SK-MEL-5 (cell line): ENCODE data around the gene TTYH3. TPM values are rescaled to one million over a fixed set of nuclear protein-coding genes. Genes with fewer than 3 reads are reported as not detected.

Source experiments
- DNase-seq: peaks from one replicate; pipeline ENCODE4 v3.0.0-alpha.2; 2016; ENCODE audit warnings: low read depth, low spot score
- in situ Hi-C: cut with HindIII; loops from 2 replicates; pipeline ENCODE4 v1.10.0; 2016; ENCODE audit warnings: low sequenced_read_pairs, high pct_unique_total_duplicates, low pct_unique_long_range_greater_than_20kb
- total RNA-seq: library from RNA; depleted of rRNA; stranded (reverse); fragments of >200 nt; shearing (Covaris generic); gene quantifications from 2 replicates; pipeline ENCODE4 v1.2.3, GENCODE V29; 2014

Gene TTYH3
- total RNA-seq, 1 experiment from 2014 or later: 156 TPM

- DNase-seq: peak; percentile 99
- in situ Hi-C loops: no loop called here
Measured at GRCh38 chr7:2651847-2652735, 20.3 kb downstream of the TTYH3 start.

GRCh38 chr7:2652736-2653060 lies 20.9 kb downstream of the TTYH3 start:
- in situ Hi-C loops: no loop called here
- DNase-seq: no peak

DNA sequence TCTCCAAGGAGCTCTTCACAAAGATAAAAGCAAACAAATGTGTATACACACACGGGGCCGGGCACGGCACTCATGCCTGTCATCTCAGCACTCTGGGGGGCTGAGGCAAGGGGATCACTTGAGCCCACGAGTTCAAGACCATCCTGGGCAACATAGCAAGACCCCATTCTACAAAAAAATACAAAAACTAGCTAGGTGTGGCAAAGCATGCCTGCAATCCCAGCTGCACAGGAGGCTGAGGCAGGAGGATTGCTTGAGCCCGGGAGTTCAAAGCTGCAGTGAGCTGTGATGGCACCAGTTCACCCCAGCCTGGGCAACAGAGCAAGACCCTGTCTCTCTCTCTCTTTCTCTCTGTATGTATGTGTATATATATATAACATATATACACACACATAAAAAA lies 22.3 kb downstream of the TTYH3 start:
- no peak for DNase-seq
- in situ Hi-C loops: no loop called here

DNA sequence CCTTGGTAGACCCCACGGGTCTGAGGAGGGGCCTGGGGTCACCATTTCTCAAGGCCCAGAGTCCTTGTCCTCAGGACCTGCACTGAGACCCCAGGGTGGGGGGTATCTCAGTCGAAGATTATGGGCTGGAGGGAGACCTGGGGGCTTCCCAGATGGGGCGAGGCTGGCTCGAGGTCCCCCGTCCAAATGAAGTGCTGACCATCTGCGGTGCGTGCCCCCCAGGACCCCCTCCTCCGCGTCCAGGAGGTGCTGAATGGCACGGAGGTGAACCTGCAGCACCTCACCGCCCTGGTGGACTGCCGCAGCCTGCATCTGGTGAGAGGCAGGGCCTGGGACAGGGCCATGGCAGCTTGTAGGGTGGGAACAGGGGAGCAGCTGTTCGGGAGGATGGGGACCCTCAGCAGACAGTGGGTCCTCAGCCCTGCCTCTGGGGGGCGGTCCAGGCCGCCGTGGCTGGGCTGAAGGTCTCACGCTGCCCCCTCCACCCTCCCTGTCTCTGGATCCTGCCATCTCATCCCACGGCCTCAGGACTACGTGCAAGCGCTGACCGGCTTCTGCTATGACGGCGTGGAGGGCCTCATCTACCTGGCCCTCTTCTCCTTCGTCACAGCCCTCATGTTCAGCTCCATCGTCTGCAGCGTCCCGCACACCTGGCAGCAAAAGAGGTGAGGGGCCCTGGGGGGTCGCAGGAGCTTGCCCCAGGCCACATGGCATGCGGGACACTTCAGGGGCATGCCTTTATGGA lies 24.3 kb downstream of the TTYH3 start:
- no peak for DNase-seq
- in situ Hi-C loops: no loop called here

DNA sequence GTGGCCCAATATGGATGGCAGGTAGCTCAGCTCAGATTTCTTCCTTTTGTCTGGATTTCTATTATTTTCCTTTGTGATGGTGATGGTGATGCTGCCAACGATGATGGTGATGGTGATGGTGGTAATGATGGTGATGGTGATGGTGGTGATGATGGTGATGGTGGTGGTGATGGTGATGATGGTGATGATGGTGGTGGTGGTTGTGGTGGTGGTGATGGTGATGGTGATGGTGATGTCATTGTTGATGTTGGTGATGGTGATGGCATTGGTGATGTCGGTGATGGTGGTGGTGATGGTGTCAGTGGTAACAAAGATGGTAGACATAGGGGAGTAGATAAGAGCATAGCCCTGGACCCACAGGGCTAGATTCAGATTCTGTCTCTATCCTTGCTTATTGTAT lies 25.4 kb downstream of the TTYH3 start:
- in situ Hi-C loops: no loop called here
- no peak for DNase-seq

GRCh38 chr7:2657920-2658671 lies 26.3 kb downstream of the TTYH3 start:
- in situ Hi-C loops: no loop called here
- no peak for DNase-seq

DNA sequence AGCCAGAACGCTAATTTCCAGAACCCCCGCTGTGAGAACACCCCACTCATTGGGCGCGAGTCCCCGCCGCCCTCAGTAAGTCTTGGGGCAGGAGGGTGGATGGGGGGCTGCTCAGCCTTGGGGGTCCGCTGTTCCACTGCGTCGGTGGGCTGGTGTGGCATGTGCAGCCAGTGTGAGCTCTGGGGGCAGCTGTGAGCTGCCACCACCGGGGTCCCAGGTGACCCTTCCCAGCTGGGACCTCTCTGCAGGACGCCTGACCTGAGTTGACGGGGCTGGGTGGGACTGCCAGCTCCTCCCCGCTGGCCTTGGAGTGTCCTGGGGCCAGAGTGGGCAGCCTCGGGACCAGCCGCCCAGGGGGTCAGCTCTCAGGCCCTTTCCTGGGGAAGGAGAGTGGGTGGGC lies 27.2 kb downstream of the TTYH3 start:
- DNase-seq: no peak
- in situ Hi-C loops: no loop called here

GRCh38 chr7:2659556-2660358 lies 28.0 kb downstream of the TTYH3 start:
- in situ Hi-C loops: no loop called here
- DNase-seq: no peak

DNA sequence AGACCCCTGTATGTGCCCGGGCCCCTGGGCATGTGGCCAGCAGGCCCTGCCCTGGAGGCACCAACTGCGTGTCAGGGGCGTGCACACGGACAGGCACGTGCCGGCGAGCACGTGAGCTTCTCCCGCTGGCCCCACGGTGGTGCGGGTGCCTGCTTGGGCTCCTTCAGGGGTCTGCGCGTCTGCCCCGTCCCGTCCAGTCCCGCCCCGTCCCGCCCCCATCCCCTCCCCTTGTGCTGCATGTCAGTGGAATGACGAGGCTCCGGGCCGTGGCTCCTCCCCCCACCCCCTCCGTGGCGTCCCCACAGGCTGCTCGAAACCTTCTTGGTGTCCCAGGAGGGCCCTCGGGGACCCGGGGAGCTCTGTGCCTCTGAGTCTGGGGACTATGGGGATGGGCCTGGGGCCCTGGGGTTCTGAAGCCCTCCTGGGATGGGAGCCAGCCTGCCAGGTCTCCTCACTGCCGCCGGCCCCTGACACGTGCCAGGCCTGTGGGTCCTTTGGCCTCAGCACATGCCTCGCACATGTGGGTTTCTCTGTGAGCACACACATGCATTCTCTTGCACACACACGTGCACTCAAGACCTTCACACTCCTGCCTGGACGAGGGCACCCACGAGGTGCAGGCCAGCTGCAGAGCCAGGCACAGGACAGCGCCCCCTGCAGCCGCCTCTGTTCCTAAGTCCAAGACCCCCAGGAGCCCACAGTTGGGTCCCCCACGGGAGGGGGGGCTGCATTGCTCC lies 28.7 kb downstream of the TTYH3 start:
- DNase-seq: peak; percentile 61
- in situ Hi-C loops: no loop called here

GRCh38 chr7:2661096-2661449 lies 29.3 kb downstream of the TTYH3 start:
- no peak for DNase-seq
- in situ Hi-C loops: no loop called here

DNA sequence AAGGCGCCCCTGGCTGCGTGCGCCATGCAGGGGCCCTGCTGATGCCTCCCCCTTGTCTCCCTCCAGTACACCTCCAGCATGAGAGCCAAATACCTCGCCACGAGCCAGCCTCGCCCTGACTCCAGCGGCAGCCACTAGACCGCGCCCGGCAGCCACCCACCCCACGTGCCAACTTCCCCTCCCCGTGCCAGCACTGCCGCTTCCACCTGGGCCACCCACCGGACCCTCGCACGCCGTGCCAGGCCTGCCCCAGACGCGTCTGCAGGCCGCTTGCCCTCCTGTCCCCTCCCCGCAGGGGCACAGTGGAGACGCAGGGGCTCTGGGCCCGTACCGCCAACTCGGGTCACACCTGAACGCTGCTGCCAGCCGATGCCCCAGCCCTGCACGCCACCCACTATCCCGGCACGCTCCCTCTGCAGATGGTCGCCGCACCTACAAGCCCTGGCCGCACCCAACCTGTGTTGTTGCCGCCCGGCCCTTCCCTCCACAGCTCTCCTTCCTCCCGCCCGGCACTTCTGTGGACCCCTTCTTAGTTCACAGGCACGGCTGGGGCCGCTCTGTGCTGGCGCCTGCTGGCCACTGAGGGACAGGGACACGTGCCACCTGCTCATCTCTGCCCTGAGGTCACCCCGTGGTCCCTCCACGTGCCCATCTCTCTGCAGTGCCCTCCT lies 30.0 kb downstream of the TTYH3 start:
- peak; percentile 37 for DNase-seq
- in situ Hi-C loops: no loop called here

- in situ Hi-C loops: no loop called here
Measured at GRCh38 chr7:2662273-2663120, 30.7 kb downstream of the TTYH3 start.

GRCh38 chr7:2663121-2663886 lies 31.5 kb downstream of the TTYH3 start:
- in situ Hi-C loops: no loop called here
- peak; percentile 48 for DNase-seq

More at GRCh38 chr7:2662273-2663120, 30.7 kb downstream of the TTYH3 start:
- DNase-seq: peak; percentile 14

GRCh38 chr7:2663960-2664359 lies 32.2 kb downstream of the TTYH3 start:
- DNase-seq: no peak
- in situ Hi-C loops: no loop called here

- DNase-seq: peak; percentile 51
Measured at GRCh38 chr7:2665359-2665791, 33.6 kb downstream of the TTYH3 start.

More at GRCh38 chr7:2665359-2665791, 33.6 kb downstream of the TTYH3 start:
- in situ Hi-C loops: no loop called here
